Vagina (tissue), 2 donors: ENCODE data around the gene NIPAL4.

ENCODE experiments used
- POLR2A ChIP-seq, 2 donors: fragments of 450-650 bp; IDR thresholded peaks; one replicate each; pipeline ENCODE4 v1.6.1; 2017; ENCODE audit warnings: antibody characterized with exemption in 2 of 2, mild to moderate bottlenecking in 2 of 2, moderate library complexity in 2 of 2
- TF ChIP-seq, protein P1 (sequence below), 3 experiments: fragments of 450-650 bp in 2 of 3; fragments of 200-600 bp in 1 of 3; sonication (generic) in 1 of 3; IDR thresholded peaks; one replicate each; pipeline ENCODE4 v1.5.1; 2017 to 2019; ENCODE audit warnings: antibody characterized with exemption in 3 of 3, mild to moderate bottlenecking in 2 of 3, moderate library complexity in 2 of 3

DNA sequence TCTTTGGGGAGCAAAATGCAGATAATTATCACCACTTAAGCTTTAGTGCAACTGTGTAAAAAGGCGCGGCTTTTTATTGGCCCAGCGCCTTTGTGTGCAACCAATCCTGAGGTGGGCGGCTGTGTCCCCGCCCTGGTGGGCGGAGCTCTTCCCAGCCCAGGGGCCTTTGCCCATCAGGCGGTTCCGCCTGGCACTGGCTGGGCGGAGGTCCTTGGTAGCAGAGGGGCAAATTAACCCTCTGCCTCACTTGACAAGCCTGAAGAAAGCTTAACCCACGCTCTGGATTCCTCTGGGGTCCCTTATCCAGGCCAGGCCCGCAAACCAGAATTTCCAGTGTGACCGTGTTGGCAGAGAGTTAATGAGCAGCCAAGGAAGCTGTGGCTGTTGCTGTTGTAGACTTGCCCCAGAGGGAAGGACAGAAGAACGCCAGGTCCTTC lies 12.8 kb upstream of the NIPAL4 start:
- TF ChIP-seq, protein P1, sequence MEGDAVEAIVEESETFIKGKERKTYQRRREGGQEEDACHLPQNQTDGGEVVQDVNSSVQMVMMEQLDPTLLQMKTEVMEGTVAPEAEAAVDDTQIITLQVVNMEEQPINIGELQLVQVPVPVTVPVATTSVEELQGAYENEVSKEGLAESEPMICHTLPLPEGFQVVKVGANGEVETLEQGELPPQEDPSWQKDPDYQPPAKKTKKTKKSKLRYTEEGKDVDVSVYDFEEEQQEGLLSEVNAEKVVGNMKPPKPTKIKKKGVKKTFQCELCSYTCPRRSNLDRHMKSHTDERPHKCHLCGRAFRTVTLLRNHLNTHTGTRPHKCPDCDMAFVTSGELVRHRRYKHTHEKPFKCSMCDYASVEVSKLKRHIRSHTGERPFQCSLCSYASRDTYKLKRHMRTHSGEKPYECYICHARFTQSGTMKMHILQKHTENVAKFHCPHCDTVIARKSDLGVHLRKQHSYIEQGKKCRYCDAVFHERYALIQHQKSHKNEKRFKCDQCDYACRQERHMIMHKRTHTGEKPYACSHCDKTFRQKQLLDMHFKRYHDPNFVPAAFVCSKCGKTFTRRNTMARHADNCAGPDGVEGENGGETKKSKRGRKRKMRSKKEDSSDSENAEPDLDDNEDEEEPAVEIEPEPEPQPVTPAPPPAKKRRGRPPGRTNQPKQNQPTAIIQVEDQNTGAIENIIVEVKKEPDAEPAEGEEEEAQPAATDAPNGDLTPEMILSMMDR (IDR thresholded peaks at IDR 0.05): no peak
- TF ChIP-seq POLR2A (IDR thresholded peaks at IDR 0.05): no peak
